Placental epithelial cell (primary cell): Measurements from ENCODE around the gene MRNIP. TPM values are rescaled to one million over a fixed set of nuclear protein-coding genes. Genes with fewer than 3 reads are reported as not detected.

Experiments
- small RNA-seq: library from RNA; depleted of rRNA; stranded (forward); fragments of <200 nt; gene quantifications from one replicate; pipeline ENCODE3, GENCODE V24; 2012
- total RNA-seq: library from RNA; depleted of rRNA; stranded (reverse); fragments of >200 nt; gene quantifications from 2 replicates; pipeline ENCODE4 v1.2.3, GENCODE V29; 2012

Gene MRNIP, protein sequence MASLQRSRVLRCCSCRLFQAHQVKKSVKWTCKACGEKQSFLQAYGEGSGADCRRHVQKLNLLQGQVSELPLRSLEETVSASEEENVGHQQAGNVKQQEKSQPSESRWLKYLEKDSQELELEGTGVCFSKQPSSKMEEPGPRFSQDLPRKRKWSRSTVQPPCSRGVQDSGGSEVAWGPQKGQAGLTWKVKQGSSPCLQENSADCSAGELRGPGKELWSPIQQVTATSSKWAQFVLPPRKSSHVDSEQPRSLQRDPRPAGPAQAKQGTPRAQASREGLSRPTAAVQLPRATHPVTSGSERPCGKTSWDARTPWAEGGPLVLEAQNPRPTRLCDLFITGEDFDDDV
- total RNA-seq, result 6.2 and 26.7 TPM in 2 replicates

GRCh38 chr5:179858586-179859427, at the start of gene MRNIP:
MRNIP (minus strand) TSS chr5:179858817; CDS start chr5:179858796, 21 bp downstream.

DNA sequence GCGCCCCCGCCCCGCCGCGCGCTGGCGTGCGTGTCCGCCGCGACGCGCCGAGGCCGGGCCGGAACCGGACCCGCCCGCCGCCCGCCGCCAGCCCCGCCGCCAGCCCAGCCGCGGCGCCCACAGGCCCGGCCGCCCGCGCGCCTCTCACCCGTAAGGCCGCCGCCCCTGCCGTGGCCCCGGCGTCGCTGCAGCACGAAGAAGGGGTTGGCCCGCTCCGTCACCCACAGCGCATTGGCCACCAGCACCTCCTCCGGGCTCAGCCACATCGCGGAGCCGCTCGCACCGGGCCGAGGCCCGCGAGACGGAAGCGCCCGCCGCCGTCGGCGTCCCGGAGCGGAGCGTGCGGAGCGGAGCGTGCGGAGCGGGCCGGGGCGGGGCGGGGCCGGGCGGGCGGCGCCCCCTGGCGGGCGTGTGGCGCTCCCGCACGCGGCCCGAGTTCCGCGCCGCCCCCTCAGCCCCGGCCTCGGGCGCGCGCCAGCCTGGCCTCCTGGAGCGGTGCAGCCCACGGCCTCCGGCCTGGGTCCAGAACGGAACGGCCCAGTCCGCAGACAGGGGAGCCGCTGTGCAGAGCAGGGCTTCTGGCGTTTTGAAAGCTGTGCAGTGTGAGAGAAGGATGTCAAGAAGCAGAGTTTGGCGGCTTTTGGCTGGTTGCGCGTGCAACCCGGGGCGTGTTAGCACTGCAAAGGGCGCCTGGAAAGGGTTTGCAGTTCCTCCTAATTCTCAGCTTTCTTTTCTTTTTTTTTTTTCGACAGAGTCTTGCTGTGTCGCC, 49.1 kb upstream of the MRNIP start, which contains the start of gene TBC1D9B:
TSS of gene TBC1D9B (minus strand) at position 342 of the 769 bp plus-strand sequence. CDS start at position 266, 76 bp downstream.

DNA sequence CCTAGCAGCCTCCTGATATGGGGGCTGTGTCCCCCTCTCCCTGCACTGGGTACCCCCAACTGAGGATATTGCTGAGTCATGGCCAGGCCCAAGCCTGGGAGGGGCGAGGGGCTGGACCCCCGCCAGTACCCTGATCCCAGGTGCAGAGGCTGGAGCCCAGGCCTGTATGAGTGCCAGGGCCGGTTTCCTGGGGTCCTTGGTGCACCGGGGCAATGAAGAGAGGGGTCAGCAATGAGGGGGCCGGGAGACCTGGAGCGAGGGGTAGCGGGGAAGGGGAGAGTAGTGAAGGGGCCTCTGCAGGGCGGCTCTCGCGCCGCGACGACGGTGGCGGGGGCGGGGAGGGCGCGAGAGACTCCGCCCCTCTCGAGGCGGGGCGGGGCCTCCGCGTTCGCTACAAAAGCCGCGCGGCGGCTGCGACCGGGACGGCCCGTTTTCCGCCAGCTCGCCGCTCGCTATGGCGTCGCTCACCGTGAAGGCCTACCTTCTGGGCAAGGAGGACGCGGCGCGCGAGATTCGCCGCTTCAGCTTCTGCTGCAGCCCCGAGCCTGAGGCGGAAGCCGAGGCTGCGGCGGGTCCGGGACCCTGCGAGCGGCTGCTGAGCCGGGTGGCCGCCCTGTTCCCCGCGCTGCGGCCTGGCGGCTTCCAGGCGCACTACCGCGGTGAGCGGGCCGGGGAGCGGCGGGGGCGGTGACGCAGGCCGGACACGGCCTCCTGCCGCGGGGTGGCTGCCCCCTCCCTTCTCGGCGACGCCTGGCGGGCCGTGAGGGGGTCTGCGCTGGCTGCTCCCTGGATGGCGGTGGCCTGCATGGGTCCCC, 37.9 kb downstream of the MRNIP start, which contains the start of gene SQSTM1:
TSS of gene SQSTM1 (plus strand) at position 423 of the 815 bp plus-strand sequence. CDS start at position 455, 32 bp downstream.

GRCh38 chr5:179806250-179807048, 52.2 kb downstream of the MRNIP start, which contains the start of gene MGAT4B:
MGAT4B (minus strand) TSS chr5:179806866; CDS start chr5:179806583, 283 bp downstream.

DNA sequence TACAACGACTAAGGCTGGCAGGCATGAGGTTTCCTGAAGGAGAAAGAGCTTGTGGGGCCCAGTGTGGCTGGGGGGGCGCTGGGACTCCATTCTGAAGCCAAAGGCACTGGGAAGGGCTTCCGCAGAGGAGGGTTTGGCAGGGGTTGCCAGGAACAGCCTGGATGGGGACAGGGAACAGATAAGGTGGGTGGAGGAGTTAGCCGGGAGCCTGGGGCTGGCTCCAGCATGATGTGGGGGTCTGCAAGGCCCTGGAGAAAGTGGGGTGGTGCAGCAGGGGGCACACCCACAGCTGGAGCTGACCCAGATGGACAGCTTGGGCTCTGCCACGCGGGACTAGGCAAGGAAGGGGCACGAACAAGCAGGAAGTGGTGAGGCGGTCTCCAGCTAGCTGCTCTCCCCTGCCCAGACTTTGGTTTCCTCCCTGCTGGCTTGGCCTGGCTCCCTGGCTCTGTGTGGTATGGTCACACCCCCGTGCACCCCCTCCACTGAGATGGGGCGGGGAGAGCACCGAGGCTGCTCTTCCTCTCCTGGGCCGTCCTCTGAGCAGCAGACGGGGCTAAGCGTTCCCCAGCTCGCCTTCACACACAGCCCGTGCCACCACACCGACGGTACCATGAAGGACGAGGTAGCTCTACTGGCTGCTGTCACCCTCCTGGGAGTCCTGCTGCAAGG, 65.0 kb downstream of the MRNIP start, which contains the start of gene LTC4S:
TSS of gene LTC4S (plus strand) at position 519 of the 672 bp plus-strand sequence. CDS start at position 614, 95 bp downstream.

Small RNA genes lying within 50 kb of the gene (small RNA-seq; reads per million reads assigned to genes)
- gene MIR1229 (not detected), gene RF00019 (not detected)

Other genes starting within 250 kb of the MRNIP start
- gene HNRNPH1, start 235.1 kb downstream of the MRNIP start, total RNA-seq, result 384 and 639 TPM in 2 replicates
- 0.39 TPM in 1 of 2 replicates, not detected in the other for gene CBY3, start 177.8 kb downstream of the MRNIP start, total RNA-seq
- gene CANX, start 159.8 kb downstream of the MRNIP start, total RNA-seq, result 438 and 620 TPM in 2 replicates
- 11.0 and 13.3 TPM in 2 replicates for gene MAML1, start 126.0 kb downstream of the MRNIP start, total RNA-seq
- gene LTC4S, start 64.8 kb downstream of the MRNIP start, total RNA-seq, result 1.2 TPM in 1 of 2 replicates, not detected in the other
- gene MGAT4B, start 52.0 kb downstream of the MRNIP start, total RNA-seq, result 79.7 and 99.2 TPM in 2 replicates
- gene SQSTM1, start 37.9 kb downstream of the MRNIP start, total RNA-seq, result 121 and 166 TPM in 2 replicates
- 64.0 and 96.6 TPM in 2 replicates for gene TBC1D9B, start 49.1 kb upstream of the MRNIP start, total RNA-seq
- gene RNF130, start 212.9 kb upstream of the MRNIP start, total RNA-seq, result 6.6 and 13.3 TPM in 2 replicates